HEK293 (cell line): Measurements from ENCODE around the gene EDDM13.

Experiments
- AEBP2 ChIP-seq: fragments of 450-650 bp; formaldehyde crosslinking; IDR thresholded peaks from 2 replicates; pipeline ENCODE4 v1.5.1; 2016; ENCODE audit warnings: missing biosample characterization, missing genetic modification characterization, borderline replicate concordance
- CTCF ChIP-seq: fragments of 450-650 bp; formaldehyde crosslinking; IDR thresholded peaks from 2 replicates; pipeline ENCODE4 v1.5.1; 2016; ENCODE audit warnings: missing biosample characterization, missing genetic modification characterization
- HOXA7 ChIP-seq: sonication (generic); formaldehyde crosslinking; IDR thresholded peaks from 2 replicates; pipeline ENCODE4 v1.8.1; 2022; ENCODE audit warnings: missing genetic modification reagents, borderline replicate concordance
- KLF16 ChIP-seq: fragments of 450-650 bp; formaldehyde crosslinking; IDR thresholded peaks from 2 replicates; pipeline ENCODE4 v1.5.1; 2017; ENCODE audit warnings: missing biosample characterization, missing genetic modification characterization
- REST ChIP-seq: fragments of 450-650 bp; formaldehyde crosslinking; IDR thresholded peaks from 2 replicates; pipeline ENCODE4 v1.5.1; 2016; ENCODE audit warnings: missing biosample characterization, missing genetic modification characterization
- ZNF148 ChIP-seq: fragments of 450-650 bp; formaldehyde crosslinking; IDR thresholded peaks from 2 replicates; pipeline ENCODE4 v1.5.0; 2017; ENCODE audit warnings: missing biosample characterization, missing genetic modification characterization, borderline replicate concordance
- ZNF274 ChIP-seq, 2 experiments: fragments of 200-500 bp in 1 of 2; fragments of 450-650 bp in 1 of 2; sonication (Bioruptor generic) in 1 of 2; formaldehyde crosslinking in 1 of 2; IDR thresholded peaks; 2 replicates each; pipeline versions ENCODE4 v1.5.1 to v1.6.1; 2014 to 2016; ENCODE audit warnings: borderline replicate concordance in 1 of 2, inconsistent platforms in 1 of 2, low read length in 1 of 2, missing biosample characterization in 1 of 2, missing genetic modification characterization in 1 of 2
- ZNF324 ChIP-seq: fragments of 450-650 bp; formaldehyde crosslinking; IDR thresholded peaks from 2 replicates; pipeline ENCODE4 v1.5.1; 2016; ENCODE audit warnings: missing biosample characterization, missing genetic modification characterization
- ZNF335 ChIP-seq: fragments of 450-650 bp; formaldehyde crosslinking; conservative IDR thresholded peaks from 2 replicates; pipeline ENCODE4 v1.5.1; 2016; ENCODE audit warnings: missing biosample characterization, missing genetic modification characterization
- ZNF488 ChIP-seq: fragments of 450-650 bp; formaldehyde crosslinking; IDR thresholded peaks from 2 replicates; pipeline ENCODE4 v1.5.1; 2016; ENCODE audit warnings: missing biosample characterization, missing genetic modification characterization
- ZNF561 ChIP-seq: fragments of 450-650 bp; IDR thresholded peaks from 2 replicates; pipeline ENCODE4 v1.5.1; 2018; ENCODE audit warnings: missing biosample characterization, missing genetic modification characterization, borderline replicate concordance

GRCh38 chr19:56294549-56294948, 22.0 kb downstream of the EDDM13 start:
- TF ChIP-seq ZNF488 (no peak), ZNF335 (no peak), CTCF (no peak), ZNF148 (tag by site-specific recombination) (no peak), REST (tag by site-specific recombination) (no peak), ZNF561 (tag by site-specific recombination) (no peak), AEBP2 (tag by site-specific recombination) (no peak), ZNF274 (IDR thresholded peaks at IDR 0.05; ENCODE audit: low read length) (no peak), ZNF274 (tag by site-specific recombination; IDR thresholded peaks at IDR 0.05; ENCODE audit: borderline replicate concordance) (no peak), ZNF324 (no peak), KLF16 (tag by site-specific recombination) (no peak), HOXA7 (CRISPR knock-in tag) (no peak)
